Upper lobe of right lung (tissue), 1 donor: Measurements from ENCODE around the gene IFITM10. TPM values are rescaled to one million over a fixed set of nuclear protein-coding genes. Genes with fewer than 3 reads are reported as not detected.
A peak's percentile ranks its signal among the peaks of the same experiment; 100 is the strongest.

Experiments used
- ATAC-seq: fragments of 200-7000 bp; cut with Tn5 transposase; one replicate; pipeline ENCODE4 v1.9.1; 2020; ENCODE audit warnings: mild to moderate bottlenecking, moderate library complexity
- DNase-seq: peaks from one replicate; pipeline ENCODE4 v3.0.0-alpha.2; 2020
- H3K27ac ChIP-seq: fragments of 200-600 bp; one replicate; pipeline ENCODE4 v1.8.0; 2022
- H3K27me3 ChIP-seq: fragments of 200-600 bp; one replicate; pipeline ENCODE4 v1.8.0; 2022; ENCODE audit warnings: mild to moderate bottlenecking
- H3K36me3 ChIP-seq: fragments of 200-600 bp; one replicate; pipeline ENCODE4 v1.8.0; 2022
- H3K4me1 ChIP-seq: fragments of 200-600 bp; one replicate; pipeline ENCODE4 v1.8.0; 2022
- H3K4me3 ChIP-seq: fragments of 200-600 bp; one replicate; pipeline ENCODE4 v1.8.0; 2022; ENCODE audit warnings: mild to moderate bottlenecking
- H3K9me3 ChIP-seq: fragments of 200-600 bp; one replicate; pipeline ENCODE4 v1.8.0; 2022
- intact Hi-C: fragments of 100-400 bp; cut with DNase I; formaldehyde crosslinking; loops from one replicate; pipeline ENCODE4 v1.11.0; 2022
- long read RNA-seq: library from polyadenylated mRNA; unstranded; transcript quantifications from one replicate; pipeline ENCODE4 v2.0.0, GENCODE V29; 2021
- total RNA-seq: library from RNA; stranded (reverse); fragmentation: NEBNext Ultra II Directional; extraction: Animal tissue kit (Norgen Biotek cat#: 25700); gene quantifications from one replicate; pipeline ENCODE4 v1.2.1, GENCODE V29; 2021
- TF ChIP-seq, protein P1 (sequence below): fragments of 200-600 bp; IDR thresholded peaks from one replicate; pipeline ENCODE4 v1.8.0; 2022; ENCODE audit warnings: antibody characterized with exemption
- donor health status: DM: no; HTN: yes; CAD: no; lungs with severe emphysema.

IFITM10 gene
- 7.9 TPM for total RNA-seq
- long read RNA-seq, partial matches to known transcripts = 2 of 2 reads
- long read RNA-seq, other reads (novel, unspliced or antisense) = 0 of 2 reads

DNA sequence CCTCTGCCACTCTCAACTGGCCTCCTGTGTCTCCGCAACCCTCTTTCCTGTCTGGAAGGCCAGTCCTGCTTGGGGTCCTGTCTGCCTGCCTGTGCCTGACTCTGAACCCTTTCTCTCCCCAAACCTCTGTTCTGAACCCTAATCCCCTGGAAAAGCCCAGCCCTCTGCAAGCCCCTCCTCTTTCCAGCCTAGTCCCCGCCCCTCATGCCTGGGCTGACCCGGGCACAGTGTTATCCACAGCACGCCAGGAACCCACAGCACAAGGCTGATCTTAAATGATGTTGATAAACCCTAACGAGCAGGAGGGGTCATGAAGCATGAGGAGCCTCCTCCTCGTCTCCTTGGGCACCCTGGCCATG is at the start of gene IFITM10:
Gene IFITM10, minus strand, starts transcription at position 115 of the 359 bp plus-strand sequence. CDS start 153 bp downstream, outside the sequence.
- no peak within 1 kb of the TSS for H3K4me3 ChIP-seq
- no peaks in the 10 kb centered on the region for H3K9me3 ChIP-seq
- peaks cover 2% of the 10 kb centered on the region for H3K4me1 ChIP-seq
- DNase-seq (no peak), ATAC-seq (peak; percentile 26)
- H3K36me3 ChIP-seq = peaks cover 30% of the 10 kb centered on the region
- TF ChIP-seq, protein P1, sequence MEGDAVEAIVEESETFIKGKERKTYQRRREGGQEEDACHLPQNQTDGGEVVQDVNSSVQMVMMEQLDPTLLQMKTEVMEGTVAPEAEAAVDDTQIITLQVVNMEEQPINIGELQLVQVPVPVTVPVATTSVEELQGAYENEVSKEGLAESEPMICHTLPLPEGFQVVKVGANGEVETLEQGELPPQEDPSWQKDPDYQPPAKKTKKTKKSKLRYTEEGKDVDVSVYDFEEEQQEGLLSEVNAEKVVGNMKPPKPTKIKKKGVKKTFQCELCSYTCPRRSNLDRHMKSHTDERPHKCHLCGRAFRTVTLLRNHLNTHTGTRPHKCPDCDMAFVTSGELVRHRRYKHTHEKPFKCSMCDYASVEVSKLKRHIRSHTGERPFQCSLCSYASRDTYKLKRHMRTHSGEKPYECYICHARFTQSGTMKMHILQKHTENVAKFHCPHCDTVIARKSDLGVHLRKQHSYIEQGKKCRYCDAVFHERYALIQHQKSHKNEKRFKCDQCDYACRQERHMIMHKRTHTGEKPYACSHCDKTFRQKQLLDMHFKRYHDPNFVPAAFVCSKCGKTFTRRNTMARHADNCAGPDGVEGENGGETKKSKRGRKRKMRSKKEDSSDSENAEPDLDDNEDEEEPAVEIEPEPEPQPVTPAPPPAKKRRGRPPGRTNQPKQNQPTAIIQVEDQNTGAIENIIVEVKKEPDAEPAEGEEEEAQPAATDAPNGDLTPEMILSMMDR = no peak
- intact Hi-C loops = no loop called here
- H3K27ac ChIP-seq = no peak within 1 kb of the TSS
- H3K27me3 ChIP-seq = peaks cover 8% of the 10 kb centered on the region

DNA sequence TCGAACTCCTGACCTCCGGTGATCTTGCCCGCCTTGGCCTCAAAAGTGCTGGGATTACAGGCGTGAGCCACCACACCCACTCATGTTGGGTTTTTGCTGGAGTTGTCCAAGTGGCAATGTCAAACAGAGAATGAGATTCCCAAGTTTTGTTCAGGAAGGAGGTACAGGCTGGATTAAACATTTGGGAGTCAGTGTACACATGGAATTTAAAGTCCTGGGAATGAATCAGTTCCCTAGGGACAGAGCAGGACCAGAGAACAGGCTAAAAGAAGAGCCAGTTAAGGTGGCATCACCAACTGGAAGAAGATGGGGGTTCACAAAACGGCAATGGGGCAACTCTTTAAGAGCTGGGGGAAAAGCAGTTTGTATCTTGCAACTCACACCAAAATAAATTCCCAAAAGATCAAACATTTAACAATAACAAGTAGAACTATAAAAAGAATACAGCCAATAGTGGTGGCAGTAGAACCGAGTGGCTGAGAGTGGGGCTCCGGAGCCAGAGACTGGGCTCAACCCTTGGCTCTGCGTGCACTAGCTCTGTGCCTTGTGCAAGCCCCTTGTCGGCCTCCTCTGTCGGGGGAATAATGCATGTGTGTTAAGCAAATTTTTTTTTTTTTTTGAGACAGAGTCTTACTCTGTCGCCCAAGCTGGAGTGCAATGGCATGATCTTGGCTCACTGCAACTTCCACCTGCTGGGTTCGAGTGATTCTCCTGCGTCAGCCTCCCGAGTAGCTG is 47.2 kb upstream of the IFITM10 start:
- TF ChIP-seq, protein P1 = no peak
- DNase-seq (no peak), ATAC-seq (no peak)
- no peak overlapping the region for H3K4me3 ChIP-seq
- no peaks in the 10 kb centered on the region for H3K4me1 ChIP-seq
- intact Hi-C loops = no loop called here
- H3K27ac ChIP-seq = no peak overlapping the region
- no peaks in the 10 kb centered on the region for H3K36me3 ChIP-seq
- no peaks in the 10 kb centered on the region for H3K9me3 ChIP-seq
- peaks cover 23% of the 10 kb centered on the region for H3K27me3 ChIP-seq

DNA sequence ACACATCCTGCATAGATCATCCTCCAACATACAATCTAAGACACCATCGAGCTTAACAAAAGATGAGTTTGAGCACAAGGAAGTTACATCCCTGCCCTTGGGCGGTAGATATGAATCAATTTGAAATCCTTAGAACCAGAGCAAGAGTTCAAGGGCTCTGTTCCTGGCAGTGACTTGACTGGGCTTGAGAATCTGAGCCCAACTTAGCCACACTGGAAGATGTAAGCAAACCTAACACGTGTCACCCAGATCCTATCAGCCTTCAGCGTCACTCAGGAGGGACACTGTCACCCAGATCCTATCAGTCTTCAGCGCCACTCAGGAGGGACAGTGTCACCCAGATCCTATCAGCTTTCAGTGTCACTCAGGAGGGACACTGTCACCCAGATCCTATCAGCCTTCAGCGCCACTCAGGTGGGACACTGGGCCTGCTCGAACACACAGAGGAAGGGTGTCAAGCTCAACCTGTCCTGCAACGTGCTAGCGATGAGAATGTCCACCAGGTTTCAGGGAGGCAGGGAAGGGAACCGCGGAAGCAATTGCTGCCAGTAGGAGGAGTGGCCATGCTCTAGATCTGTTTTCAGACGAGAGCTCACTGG is 46.1 kb upstream of the IFITM10 start:
- intact Hi-C loops = no loop called here
- ATAC-seq = no peak
- Histone ChIP-seq H3K4me1 (no peaks in the 10 kb centered on the region), H3K4me3 (no peak overlapping the region), H3K9me3 (no peaks in the 10 kb centered on the region), H3K27ac (no peak overlapping the region), H3K27me3 (peaks cover 20% of the 10 kb centered on the region), H3K36me3 (no peaks in the 10 kb centered on the region)
- TF ChIP-seq, protein P1 = no peak
- DNase-seq = no peak

DNA sequence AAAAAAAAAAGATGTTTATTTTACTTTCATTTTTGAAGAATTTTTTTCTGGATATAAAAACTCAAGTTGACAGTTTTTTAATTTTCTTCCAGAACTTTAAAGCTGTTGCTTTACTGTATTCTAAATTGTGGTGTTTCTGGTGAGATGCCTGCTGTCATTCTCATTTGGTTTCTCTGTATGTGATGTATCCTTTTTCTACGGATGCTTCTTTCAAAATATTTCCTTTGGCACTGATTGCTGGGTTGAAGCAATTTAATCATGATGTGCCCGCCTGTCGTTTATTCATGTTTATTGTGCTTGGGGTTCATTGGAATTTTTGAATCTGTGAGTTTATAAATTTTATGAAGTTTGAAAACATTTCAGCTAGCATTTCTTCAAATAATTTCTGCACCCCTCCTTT is 42.7 kb upstream of the IFITM10 start:
- DNase-seq (no peak), ATAC-seq (no peak)
- H3K4me3 ChIP-seq = no peak overlapping the region
- H3K4me1 ChIP-seq = no peaks in the 10 kb centered on the region
- H3K36me3 ChIP-seq = no peaks in the 10 kb centered on the region
- H3K9me3 ChIP-seq = no peaks in the 10 kb centered on the region
- intact Hi-C loops = no loop called here
- H3K27me3 ChIP-seq = peaks cover 10% of the 10 kb centered on the region
- no peak overlapping the region for H3K27ac ChIP-seq
- TF ChIP-seq, protein P1 = no peak

DNA sequence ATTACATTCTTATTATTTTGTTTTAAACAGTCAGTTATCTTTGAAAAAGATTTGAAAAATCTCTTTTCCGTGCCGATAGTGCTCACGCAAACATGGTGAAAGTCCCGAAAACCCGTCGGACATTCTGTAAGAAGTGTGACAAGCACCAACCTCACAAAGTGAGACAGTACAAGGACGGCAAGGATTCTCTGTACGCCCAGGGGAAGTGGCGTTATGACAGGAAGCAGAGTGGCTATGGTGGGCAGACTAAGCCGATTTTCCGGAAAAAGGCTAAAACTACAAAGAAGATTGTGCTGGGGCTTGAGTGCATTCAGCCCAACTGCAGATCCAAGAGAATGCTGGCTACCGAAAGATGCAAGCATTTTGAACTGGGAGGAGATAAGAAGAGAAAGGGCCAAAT is 42.1 kb upstream of the IFITM10 start:
- H3K4me3 ChIP-seq = no peak overlapping the region
- intact Hi-C loops = no loop called here
- TF ChIP-seq, protein P1 = no peak
- H3K27ac ChIP-seq = no peak overlapping the region
- DNase-seq = no peak
- H3K36me3 ChIP-seq = no peaks in the 10 kb centered on the region
- no peak for ATAC-seq
- no peaks in the 10 kb centered on the region for H3K4me1 ChIP-seq
- no peaks in the 10 kb centered on the region for H3K9me3 ChIP-seq
- peaks cover 4% of the 10 kb centered on the region for H3K27me3 ChIP-seq
